CD4-positive, alpha-beta T cell treated with Interleukin-6 at 100 ng/mL for 8 hours (primary cell): ENCODE data around the gene PDIK1L.

Source experiments
- DNase-seq: peaks from one replicate; pipeline ENCODE4 v3.0.0-alpha.2; 2020; ENCODE audit warnings: mixed read lengths, low spot score

PDIK1L gene

GRCh38 chr1:26171084-26172072 is 59.8 kb downstream of the PDIK1L start, which contains the start of gene ZNF593OS:
Gene ZNF593OS, minus strand, starts transcription at chr1:26171832. Its CDS starts 171 bp downstream, at chr1:26171661.
- DNase-seq, result no peak
